ENCODE measurements around the gene USP24.

The USP24 gene

DNA sequence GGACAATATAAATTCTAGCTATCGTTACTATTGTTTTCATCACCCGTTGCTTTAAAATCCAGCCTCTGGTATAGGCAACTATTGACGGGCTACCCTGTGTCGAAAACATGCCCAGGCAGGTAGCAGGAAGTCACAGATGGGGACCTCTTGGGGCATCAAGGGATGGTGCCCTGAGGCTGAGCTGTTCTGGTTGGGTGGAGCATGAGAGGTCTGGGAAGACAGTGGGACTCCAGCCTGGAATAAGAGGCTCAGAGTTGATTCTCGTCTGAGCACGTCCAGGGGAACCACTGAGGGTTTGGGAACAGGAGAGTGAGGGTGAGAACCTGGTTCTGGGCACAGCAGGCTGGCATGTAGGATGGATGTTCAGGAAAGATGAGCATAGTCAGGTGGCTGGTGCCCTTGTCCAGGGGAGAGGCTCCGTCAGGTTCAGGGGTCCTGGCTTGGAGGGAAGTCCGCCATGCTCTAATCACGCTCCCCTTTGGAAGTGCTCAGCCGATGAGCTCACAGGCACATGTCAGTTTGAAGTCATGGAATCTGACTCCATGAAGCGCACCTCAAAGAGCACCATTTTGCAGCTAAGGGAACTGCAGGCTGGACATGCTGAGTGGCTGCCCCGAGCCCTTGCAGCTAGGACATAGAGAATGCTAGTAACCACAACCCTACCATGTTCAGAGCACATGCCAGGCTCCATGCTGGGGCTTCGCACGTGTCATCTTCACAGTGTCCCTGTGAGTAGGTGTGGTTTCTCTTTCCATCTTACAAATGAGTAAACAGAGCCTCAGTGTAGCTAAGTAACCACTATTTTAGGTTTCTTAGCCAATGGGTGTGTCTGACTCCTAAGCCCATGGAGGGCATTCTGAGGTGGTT is 154.8 kb downstream of the USP24 start:
- Histone ChIP-seq H3K36me3 (ENCODE audit: control insufficient read depth in 4 of 4, insufficient read depth in 4 of 4, low read length in 3 of 4) (no peaks in the 10 kb centered on the region), H3K4me1 (ENCODE audit: control extremely low read depth in 1 of 4, control insufficient read depth in 4 of 4, insufficient read depth in 4 of 4, low read length in 3 of 4) (no peaks in the 10 kb centered on the region), H3K27me3 (replicated peaks in 2 of 5; ENCODE audit: control insufficient read depth in 4 of 5, insufficient read depth in 5 of 5, low read length in 4 of 5) (no peaks in the 10 kb centered on the region), H3K27ac (ENCODE audit: insufficient read depth in 1 of 2, low read depth in 1 of 2, low read length in 2 of 2, poor library complexity in 1 of 2, severe bottlenecking in 2 of 2) (no peak overlapping the region), H3K9me3 (ENCODE audit: control extremely low read depth in 1 of 5, control insufficient read depth in 4 of 5, insufficient read depth in 2 of 5, low read depth in 1 of 5, low read length in 4 of 5) (no peaks in the 10 kb centered on the region), H3K4me3 (ENCODE audit: control insufficient read depth in 1 of 7, extremely low read depth in 1 of 7, insufficient read depth in 4 of 7, low read depth in 2 of 7, low read length in 6 of 7) (no peak overlapping the region)
- no peak for DNase-seq
- WGBS (ENCODE audit: insufficient coverage), result 96% methylated on average over 10 of the region's 14 CpGs
- POLR2A ChIA-PET, result no interaction called here
- CTCF ChIA-PET, result interaction anchor here (1.3 kb wide), 1 partner anchor 116 kb away, joined by 3 read pairs; no protein-coding TSS in a partner anchor

DNA sequence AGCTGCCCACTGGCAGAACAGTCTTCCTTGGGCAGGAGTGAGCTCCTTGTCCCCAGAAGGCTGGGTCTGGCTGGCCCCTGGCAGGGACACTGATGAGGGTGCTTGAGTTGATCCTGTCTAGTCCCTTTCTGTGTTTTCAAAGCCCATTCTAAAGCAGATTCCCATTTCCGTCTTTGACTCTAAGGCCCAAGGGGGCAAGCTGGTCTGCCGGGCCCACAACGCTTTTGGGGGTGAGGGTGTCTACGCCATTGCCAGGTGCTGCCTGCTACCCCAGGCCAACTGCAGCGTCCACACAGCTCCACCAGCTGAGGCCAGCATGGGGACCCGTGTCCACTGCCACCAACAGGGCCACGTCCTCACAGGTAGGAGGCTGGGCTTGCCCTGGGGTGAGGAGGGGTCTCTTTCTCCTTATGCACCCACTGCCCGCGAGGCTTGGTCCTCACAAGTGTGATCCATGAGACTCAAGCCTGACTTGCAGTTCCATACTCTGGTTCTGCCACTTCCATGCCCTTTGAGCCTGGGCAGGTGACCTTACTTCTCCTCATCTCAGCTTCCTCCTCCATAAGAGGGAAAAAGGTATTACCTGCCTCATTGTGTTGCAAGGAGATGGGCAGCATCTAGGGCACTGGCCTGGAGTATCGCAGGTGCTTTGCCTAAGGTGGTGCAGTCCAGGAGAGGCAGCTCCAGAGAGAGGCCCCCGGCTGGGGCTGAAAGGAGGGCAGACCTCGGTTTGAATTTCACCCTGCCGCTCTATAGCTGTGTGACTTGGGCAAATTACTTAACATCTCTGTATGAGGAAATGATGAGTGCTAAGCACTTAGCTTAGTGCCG is 155.6 kb downstream of the USP24 start:
- DNase-seq, result no peak
- Histone ChIP-seq H3K36me3 (ENCODE audit: control insufficient read depth in 4 of 4, insufficient read depth in 4 of 4, low read length in 3 of 4) (no peaks in the 10 kb centered on the region), H3K9me3 (ENCODE audit: control extremely low read depth in 1 of 5, control insufficient read depth in 4 of 5, insufficient read depth in 2 of 5, low read depth in 1 of 5, low read length in 4 of 5) (no peaks in the 10 kb centered on the region), H3K27me3 (replicated peaks in 2 of 5; ENCODE audit: control insufficient read depth in 4 of 5, insufficient read depth in 5 of 5, low read length in 4 of 5) (no peaks in the 10 kb centered on the region), H3K4me3 (ENCODE audit: control insufficient read depth in 1 of 7, extremely low read depth in 1 of 7, insufficient read depth in 4 of 7, low read depth in 2 of 7, low read length in 6 of 7) (no peak overlapping the region), H3K4me1 (ENCODE audit: control extremely low read depth in 1 of 4, control insufficient read depth in 4 of 4, insufficient read depth in 4 of 4, low read length in 3 of 4) (no peaks in the 10 kb centered on the region), H3K27ac (ENCODE audit: insufficient read depth in 1 of 2, low read depth in 1 of 2, low read length in 2 of 2, poor library complexity in 1 of 2, severe bottlenecking in 2 of 2) (no peak overlapping the region)
- CTCF ChIA-PET, result interaction anchor here (1.6 kb wide), 1 partner anchor 12 kb away, joined by 3 read pairs; no protein-coding TSS in a partner anchor
- 92% methylated on average over 14 of the region's 14 CpGs for WGBS (ENCODE audit: insufficient coverage)
- POLR2A ChIA-PET, result no interaction called here

DNA sequence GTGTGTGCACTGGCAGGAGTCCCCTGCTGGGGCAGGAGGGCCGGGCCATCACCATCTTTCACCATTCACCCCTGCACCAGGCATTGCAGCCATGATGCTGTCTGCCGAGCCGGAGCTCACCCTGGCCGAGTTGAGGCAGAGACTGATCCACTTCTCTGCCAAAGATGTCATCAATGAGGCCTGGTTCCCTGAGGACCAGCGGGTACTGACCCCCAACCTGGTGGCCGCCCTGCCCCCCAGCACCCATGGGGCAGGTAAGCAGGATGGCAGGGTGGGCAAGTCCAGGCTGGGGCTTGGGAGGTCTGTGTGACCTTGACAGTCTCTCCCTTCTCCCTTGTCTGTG is 157.2 kb downstream of the USP24 start:
- Histone ChIP-seq H3K4me3 (ENCODE audit: control insufficient read depth in 1 of 7, extremely low read depth in 1 of 7, insufficient read depth in 4 of 7, low read depth in 2 of 7, low read length in 6 of 7) (no peak overlapping the region), H3K4me1 (ENCODE audit: control extremely low read depth in 1 of 4, control insufficient read depth in 4 of 4, insufficient read depth in 4 of 4, low read length in 3 of 4) (no peaks in the 10 kb centered on the region), H3K36me3 (ENCODE audit: control insufficient read depth in 4 of 4, insufficient read depth in 4 of 4, low read length in 3 of 4) (no peaks in the 10 kb centered on the region), H3K9me3 (ENCODE audit: control extremely low read depth in 1 of 5, control insufficient read depth in 4 of 5, insufficient read depth in 2 of 5, low read depth in 1 of 5, low read length in 4 of 5) (no peaks in the 10 kb centered on the region), H3K27ac (ENCODE audit: insufficient read depth in 1 of 2, low read depth in 1 of 2, low read length in 2 of 2, poor library complexity in 1 of 2, severe bottlenecking in 2 of 2) (no peak overlapping the region), H3K27me3 (replicated peaks in 2 of 5; ENCODE audit: control insufficient read depth in 4 of 5, insufficient read depth in 5 of 5, low read length in 4 of 5) (no peaks in the 10 kb centered on the region)
- POLR2A ChIA-PET, result no interaction called here
- CTCF ChIA-PET, result no interaction called here
- 98% methylated on average over 6 of the region's 6 CpGs for whole genome bisulfite sequencing (ENCODE audit: insufficient coverage)
- DNase-seq, result no peak

DNA sequence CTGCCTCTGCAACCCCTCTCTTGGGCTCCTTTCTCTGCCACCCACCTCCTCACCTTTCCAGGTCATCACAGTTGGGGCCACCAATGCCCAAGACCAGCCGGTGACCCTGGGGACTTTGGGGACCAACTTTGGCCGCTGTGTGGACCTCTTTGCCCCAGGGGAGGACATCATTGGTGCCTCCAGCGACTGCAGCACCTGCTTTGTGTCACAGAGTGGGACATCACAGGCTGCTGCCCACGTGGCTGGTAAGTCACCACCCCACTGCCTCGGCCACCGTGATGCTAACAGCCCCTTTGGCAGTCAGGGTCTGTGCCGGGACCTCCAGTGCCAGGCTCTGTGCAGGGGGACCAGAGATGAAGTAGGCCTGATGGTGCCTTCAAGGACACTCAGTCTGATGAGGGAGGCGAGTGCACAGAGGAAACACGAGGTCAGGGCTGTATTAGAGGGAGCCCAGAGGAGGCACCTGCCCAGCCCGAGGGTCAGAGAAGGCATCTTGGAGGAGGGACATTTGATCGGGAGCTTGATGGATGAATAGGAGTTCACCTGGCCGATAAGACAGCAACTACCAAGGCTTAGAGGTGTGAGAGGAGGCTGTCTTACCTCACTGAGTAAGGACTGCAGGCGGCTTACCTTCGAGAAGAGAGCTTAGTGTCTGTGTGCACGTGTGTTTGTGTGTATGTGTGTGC is 157.8 kb downstream of the USP24 start:
- POLR2A ChIA-PET, result no interaction called here
- Histone ChIP-seq H3K27me3 (replicated peaks in 2 of 5; ENCODE audit: control insufficient read depth in 4 of 5, insufficient read depth in 5 of 5, low read length in 4 of 5) (no peaks in the 10 kb centered on the region), H3K4me1 (ENCODE audit: control extremely low read depth in 1 of 4, control insufficient read depth in 4 of 4, insufficient read depth in 4 of 4, low read length in 3 of 4) (no peaks in the 10 kb centered on the region), H3K4me3 (ENCODE audit: control insufficient read depth in 1 of 7, extremely low read depth in 1 of 7, insufficient read depth in 4 of 7, low read depth in 2 of 7, low read length in 6 of 7) (no peak overlapping the region), H3K9me3 (ENCODE audit: control extremely low read depth in 1 of 5, control insufficient read depth in 4 of 5, insufficient read depth in 2 of 5, low read depth in 1 of 5, low read length in 4 of 5) (no peaks in the 10 kb centered on the region), H3K36me3 (ENCODE audit: control insufficient read depth in 4 of 4, insufficient read depth in 4 of 4, low read length in 3 of 4) (no peaks in the 10 kb centered on the region), H3K27ac (ENCODE audit: insufficient read depth in 1 of 2, low read depth in 1 of 2, low read length in 2 of 2, poor library complexity in 1 of 2, severe bottlenecking in 2 of 2) (no peak overlapping the region)
- DNase-seq, result no peak
- 98% methylated on average over 12 of the region's 15 CpGs for WGBS (ENCODE audit: insufficient coverage)
- CTCF ChIA-PET, result no interaction called here

DNA sequence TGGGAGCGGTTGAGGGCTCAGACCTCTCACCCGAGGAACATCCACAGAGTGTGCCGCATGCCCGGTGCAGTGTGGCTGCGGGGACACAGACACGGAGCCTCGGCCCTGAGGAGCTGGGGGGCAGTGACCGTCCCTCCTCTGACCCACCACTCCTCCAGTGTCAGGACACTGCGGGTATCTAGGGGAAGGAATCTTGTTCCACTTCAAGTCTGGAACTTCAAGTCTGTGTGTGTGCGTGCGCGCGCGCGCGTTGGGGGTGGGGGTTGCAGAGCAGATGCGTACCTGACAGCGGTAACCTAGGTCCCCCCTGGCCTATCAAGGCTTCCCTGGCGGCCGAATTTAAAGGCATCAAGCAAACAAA is 158.6 kb downstream of the USP24 start:
- ChIA-PET CTCF (no interaction called here), POLR2A (no interaction called here)
- Histone ChIP-seq H3K9me3 (ENCODE audit: control extremely low read depth in 1 of 5, control insufficient read depth in 4 of 5, insufficient read depth in 2 of 5, low read depth in 1 of 5, low read length in 4 of 5) (no peaks in the 10 kb centered on the region), H3K4me3 (ENCODE audit: control insufficient read depth in 1 of 7, extremely low read depth in 1 of 7, insufficient read depth in 4 of 7, low read depth in 2 of 7, low read length in 6 of 7) (no peak overlapping the region), H3K27ac (ENCODE audit: insufficient read depth in 1 of 2, low read depth in 1 of 2, low read length in 2 of 2, poor library complexity in 1 of 2, severe bottlenecking in 2 of 2) (no peak overlapping the region), H3K27me3 (replicated peaks in 2 of 5; ENCODE audit: control insufficient read depth in 4 of 5, insufficient read depth in 5 of 5, low read length in 4 of 5) (no peaks in the 10 kb centered on the region), H3K36me3 (ENCODE audit: control insufficient read depth in 4 of 4, insufficient read depth in 4 of 4, low read length in 3 of 4) (no peaks in the 10 kb centered on the region), H3K4me1 (ENCODE audit: control extremely low read depth in 1 of 4, control insufficient read depth in 4 of 4, insufficient read depth in 4 of 4, low read length in 3 of 4) (no peaks in the 10 kb centered on the region)
- no peak for DNase-seq
- WGBS (ENCODE audit: insufficient coverage), result 99% methylated on average over 12 of the region's 20 CpGs

DNA sequence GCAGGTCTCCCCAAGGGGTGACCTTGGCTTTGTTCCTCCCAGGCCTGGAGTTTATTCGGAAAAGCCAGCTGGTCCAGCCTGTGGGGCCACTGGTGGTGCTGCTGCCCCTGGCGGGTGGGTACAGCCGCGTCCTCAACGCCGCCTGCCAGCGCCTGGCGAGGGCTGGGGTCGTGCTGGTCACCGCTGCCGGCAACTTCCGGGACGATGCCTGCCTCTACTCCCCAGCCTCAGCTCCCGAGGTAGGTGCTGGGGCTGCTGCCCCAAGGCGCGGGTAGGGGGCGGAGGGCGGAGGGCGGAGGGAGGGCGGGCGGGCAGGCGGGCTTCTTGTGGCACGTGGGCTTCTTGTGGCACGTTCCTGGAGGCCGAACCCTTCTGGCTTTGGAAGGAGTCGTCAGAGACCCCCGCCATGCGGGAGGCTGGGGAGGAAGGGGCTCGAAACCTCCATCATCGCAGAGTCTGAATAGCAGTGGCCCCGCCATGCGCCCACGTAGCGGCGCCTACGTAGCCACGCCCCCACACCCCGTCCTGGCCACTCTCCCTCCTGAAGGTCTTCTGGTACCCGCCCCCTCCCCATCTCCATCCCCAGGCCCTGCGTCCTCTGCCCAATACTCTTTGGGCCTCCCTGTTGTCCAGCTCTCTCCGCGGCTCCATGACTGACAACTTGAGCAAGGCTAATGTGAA is 159.1 kb downstream of the USP24 start:
- no peak for DNase-seq
- Histone ChIP-seq H3K9me3 (ENCODE audit: control extremely low read depth in 1 of 5, control insufficient read depth in 4 of 5, insufficient read depth in 2 of 5, low read depth in 1 of 5, low read length in 4 of 5) (no peaks in the 10 kb centered on the region), H3K4me3 (ENCODE audit: control insufficient read depth in 1 of 7, extremely low read depth in 1 of 7, insufficient read depth in 4 of 7, low read depth in 2 of 7, low read length in 6 of 7) (no peak overlapping the region), H3K27me3 (replicated peaks in 2 of 5; ENCODE audit: control insufficient read depth in 4 of 5, insufficient read depth in 5 of 5, low read length in 4 of 5) (no peaks in the 10 kb centered on the region), H3K4me1 (ENCODE audit: control extremely low read depth in 1 of 4, control insufficient read depth in 4 of 4, insufficient read depth in 4 of 4, low read length in 3 of 4) (no peaks in the 10 kb centered on the region), H3K36me3 (ENCODE audit: control insufficient read depth in 4 of 4, insufficient read depth in 4 of 4, low read length in 3 of 4) (no peaks in the 10 kb centered on the region), H3K27ac (ENCODE audit: insufficient read depth in 1 of 2, low read depth in 1 of 2, low read length in 2 of 2, poor library complexity in 1 of 2, severe bottlenecking in 2 of 2) (no peak overlapping the region)
- 94% methylated on average over 25 of the region's 42 CpGs for WGBS (ENCODE audit: insufficient coverage)
- ChIA-PET POLR2A (no interaction called here), CTCF (no interaction called here)

All from common myeloid progenitor, CD34-positive (primary cell).